HCT116 (cell line): ENCODE measurements around the gene IGSF9.

Experiments
- ATF3 ChIP-seq: IDR thresholded peaks from 2 replicates; pipeline ENCODE4 v1.6.1; 2012
- CEBPB ChIP-seq: IDR thresholded peaks from 2 replicates; pipeline ENCODE4 v1.6.1; 2012; ENCODE audit warnings: low read depth
- CTCF ChIP-seq, 3 experiments: fragments of 200-600 bp in 1 of 3; sonication (generic) in 1 of 3; IDR thresholded peaks in 2 of 3; conservative IDR thresholded peaks in 1 of 3; 2 replicates each; pipeline ENCODE4 v1.5.1; 2012 to 2017; ENCODE audit warnings: low read depth in 2 of 3, low read length in 2 of 3, antibody characterized with exemption in 1 of 3, borderline replicate concordance in 1 of 3, control low read depth in 1 of 3, mild to moderate bottlenecking in 1 of 3, mixed read lengths in 1 of 3, mixed run types in 1 of 3, moderate library complexity in 1 of 3; ENCODE audit not compliant: insufficient read depth in 1 of 3
- ELF1 ChIP-seq: IDR thresholded peaks from 2 replicates; pipeline ENCODE4 v1.6.1; 2012; ENCODE audit warnings: low read depth, borderline replicate concordance
- EZH2 ChIP-seq: fragments of 200-600 bp; sonication (generic); IDR thresholded peaks from 2 replicates; pipeline ENCODE4 v1.6.1; 2017; ENCODE audit warnings: antibody characterized with exemption, mixed run types
- EZH2phosphoT487 ChIP-seq: fragments of 200-600 bp; IDR thresholded peaks from 2 replicates; pipeline ENCODE4 v1.6.1; 2018; ENCODE audit warnings: antibody characterized with exemption, borderline replicate concordance
- JUND ChIP-seq: IDR thresholded peaks from 2 replicates; pipeline ENCODE4 v1.6.1; 2012
- MAX ChIP-seq: IDR thresholded peaks from 2 replicates; pipeline ENCODE4 v1.6.1; 2012
- POLR2A ChIP-seq: IDR thresholded peaks from 2 replicates; pipeline ENCODE4 v1.7.0; 2011; ENCODE audit warnings: borderline replicate concordance; ENCODE audit not compliant: insufficient read depth, insufficient read length; ENCODE audit errors: extremely low read depth
- POLR2AphosphoS5 ChIP-seq: IDR thresholded peaks from 2 replicates; pipeline ENCODE4 v1.6.1; 2011; ENCODE audit warnings: mild to moderate bottlenecking, low read depth, low read length, moderate library complexity
- RAD21 ChIP-seq: IDR thresholded peaks from 2 replicates; pipeline ENCODE4 v1.6.1; 2012; ENCODE audit warnings: low read depth, mild to moderate bottlenecking
- REST ChIP-seq: IDR thresholded peaks from 2 replicates; pipeline ENCODE4 v1.6.1; 2012; ENCODE audit warnings: low read depth

GRCh38 chr1:159942632-159943277, 2.7 kb downstream of the IGSF9 start:
- no peak for TF ChIP-seq CTCF (IDR thresholded peaks at IDR 0.05 in 2 of 3, conservative IDR thresholded peaks at IDR 0.05 in 1 of 3; ENCODE audit: borderline replicate concordance in 1 of 3, insufficient read depth in 1 of 3, low read depth in 2 of 3, low read length in 2 of 3)
- no peak for TF ChIP-seq CEBPB
- no peak for TF ChIP-seq POLR2A
- TF ChIP-seq REST = no peak
- TF ChIP-seq RAD21 = no peak
- no peak for TF ChIP-seq ELF1
- TF ChIP-seq MAX = no peak
- TF ChIP-seq EZH2phosphoT487 = no peak
- no peak for TF ChIP-seq EZH2
- TF ChIP-seq JUND = no peak
- no peak for TF ChIP-seq ATF3
- TF ChIP-seq POLR2AphosphoS5 = no peak
